Brain pericyte (primary cell): ENCODE measurements around the gene SAMM50.

ENCODE experiments used
- DNase-seq: peaks from one replicate; pipeline ENCODE4 v3.0.0-alpha.2; 2012; ENCODE audit warnings: low read depth, low spot score

The SAMM50 gene

GRCh38 chr22:44028091-44028490, 72.8 kb downstream of the SAMM50 start:
- DNase-seq: no peak

DNA sequence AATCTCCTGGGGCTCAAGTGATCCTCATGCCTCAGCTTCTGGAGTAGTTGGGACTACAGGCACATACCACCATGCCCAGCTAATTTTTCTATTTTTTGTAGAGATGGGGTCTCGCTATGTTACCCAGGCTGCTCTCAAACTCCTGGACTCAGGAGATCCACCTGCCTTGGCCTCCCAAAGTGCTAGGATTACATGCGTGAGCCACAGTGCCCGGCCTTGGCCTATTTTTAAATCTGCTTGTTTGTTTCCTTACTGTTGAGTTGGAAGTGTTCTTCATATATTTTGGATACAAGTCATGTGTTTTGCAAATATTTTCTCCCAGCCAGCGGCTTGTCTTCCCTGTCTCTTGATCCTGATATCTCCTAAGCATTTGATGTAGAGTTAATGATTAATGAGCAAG, 73.8 kb downstream of the SAMM50 start:
- DNase-seq: no peak

GRCh38 chr22:44030051-44030701, 74.9 kb downstream of the SAMM50 start:
- DNase-seq: no peak

GRCh38 chr22:44030702-44031082, 75.5 kb downstream of the SAMM50 start:
- DNase-seq: no peak

DNA sequence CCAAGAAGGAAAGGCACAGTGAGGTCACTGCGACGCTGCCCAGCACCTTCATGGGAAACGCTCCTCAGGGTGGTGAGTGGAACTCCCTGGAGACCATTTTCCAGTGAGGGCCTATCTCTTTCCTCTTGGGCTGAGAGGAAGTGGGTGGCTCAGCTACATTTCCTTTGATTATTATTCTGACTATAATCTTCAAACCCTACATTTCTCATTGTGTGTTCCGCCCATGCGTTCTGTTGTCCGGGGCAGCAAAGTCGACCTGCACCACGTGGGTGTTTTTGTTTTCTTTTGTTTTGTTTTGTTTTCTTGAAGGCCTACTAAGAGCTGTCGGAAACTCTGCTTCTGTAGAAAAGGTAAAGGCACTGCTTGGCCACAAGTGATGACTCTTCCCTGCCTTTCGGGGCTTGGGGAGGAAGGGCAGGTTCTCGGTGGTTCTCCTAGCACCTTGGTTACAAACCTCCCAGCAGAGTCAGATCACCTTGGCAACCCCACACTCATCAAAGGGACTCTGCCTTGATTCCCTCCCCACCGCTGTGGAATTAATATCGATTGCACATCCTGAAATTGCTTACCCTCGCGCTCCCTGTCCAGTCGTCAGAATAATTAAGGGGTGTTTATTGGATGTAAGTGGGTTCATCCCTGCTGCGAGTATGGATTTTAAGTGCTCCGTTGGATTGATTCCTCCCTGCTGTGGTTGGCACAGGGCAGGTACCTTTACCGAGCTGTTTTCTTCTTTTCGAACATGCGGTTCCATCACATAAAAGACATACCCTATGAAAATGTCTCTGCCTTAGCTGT, 76.1 kb downstream of the SAMM50 start:
- no peak for DNase-seq

DNA sequence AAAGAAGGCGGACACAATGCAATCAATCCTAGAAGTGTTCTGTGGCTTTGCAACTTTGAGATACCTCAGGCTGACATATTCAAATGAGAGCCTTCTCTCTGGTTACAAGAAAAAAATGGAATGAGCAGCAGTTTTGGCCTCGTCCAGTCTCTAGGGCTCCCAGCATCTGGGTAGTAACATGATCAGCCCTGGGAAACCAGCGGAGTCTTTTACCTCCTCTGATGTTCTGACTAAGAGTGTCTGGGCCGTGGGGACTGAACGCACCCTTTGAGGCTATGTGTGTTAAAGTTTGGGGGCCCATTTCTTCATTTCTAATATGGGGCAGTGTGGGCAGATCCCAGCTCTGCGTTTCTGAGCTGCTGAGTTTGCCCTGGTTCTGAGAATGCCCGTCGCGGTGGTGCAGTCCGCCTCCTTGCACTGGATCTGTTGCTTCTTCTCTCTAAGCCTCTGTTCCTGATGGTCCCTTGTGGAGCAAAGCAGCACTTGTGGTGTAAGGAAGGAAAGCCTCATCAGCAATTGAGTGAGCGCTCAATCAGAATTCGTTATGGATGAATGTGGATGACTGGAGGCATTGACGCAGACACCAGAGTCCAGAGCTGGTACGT, 77.0 kb downstream of the SAMM50 start:
- no peak for DNase-seq

GRCh38 chr22:44033287-44033686, 78.0 kb downstream of the SAMM50 start:
- no peak for DNase-seq

DNA sequence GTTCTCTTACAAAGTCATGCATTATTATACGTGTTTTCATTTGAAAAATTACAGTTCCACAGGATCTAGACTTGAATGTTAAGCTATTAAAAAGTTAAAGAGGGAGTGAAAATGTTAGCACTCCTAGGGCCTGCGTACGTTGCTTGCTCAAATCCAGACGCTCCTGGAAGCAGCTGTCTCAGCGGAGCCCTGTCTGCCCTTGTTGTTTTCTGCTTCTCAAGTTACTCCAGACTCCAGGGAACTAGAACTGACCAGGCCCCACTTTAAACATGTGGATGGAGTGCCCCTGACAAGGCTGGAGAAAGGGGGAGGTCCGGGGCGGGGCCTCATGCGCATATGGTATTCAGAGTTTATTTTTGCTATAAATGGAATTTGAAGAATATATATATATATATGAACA, 78.5 kb downstream of the SAMM50 start:
- peak; percentile 47 for DNase-seq

- DNase-seq: peak; percentile 66
Measured at GRCh38 chr22:44037519-44038375, 82.5 kb downstream of the SAMM50 start.

DNA sequence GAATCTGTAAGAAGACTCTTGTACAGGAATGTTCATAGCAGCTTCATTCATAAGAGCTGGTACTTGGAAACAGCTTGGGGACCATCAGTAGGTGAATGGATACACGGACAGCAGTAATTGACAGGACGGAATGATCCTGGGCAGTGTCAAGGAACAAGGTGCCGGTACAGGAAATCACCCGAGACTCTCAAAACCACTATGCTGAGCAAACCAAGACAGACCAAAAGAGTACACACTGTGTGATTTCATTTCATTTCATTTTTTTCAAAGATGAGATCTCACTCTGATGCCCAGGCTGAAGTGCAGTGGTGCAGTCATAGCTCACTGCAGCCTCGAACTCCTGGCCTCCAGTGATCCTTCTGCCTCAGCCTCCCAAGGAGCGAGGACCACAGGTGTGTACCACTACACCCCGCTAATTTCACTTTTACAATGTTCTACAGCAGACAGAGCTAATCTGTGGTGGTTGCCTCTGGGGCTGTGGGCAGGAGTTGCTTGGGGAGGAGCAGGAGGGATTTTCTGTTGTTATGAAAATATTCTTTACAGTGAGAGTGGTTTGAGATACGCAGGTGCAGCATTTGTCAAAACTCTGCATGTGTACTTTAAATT, 84.4 kb downstream of the SAMM50 start:
- no peak for DNase-seq

DNA sequence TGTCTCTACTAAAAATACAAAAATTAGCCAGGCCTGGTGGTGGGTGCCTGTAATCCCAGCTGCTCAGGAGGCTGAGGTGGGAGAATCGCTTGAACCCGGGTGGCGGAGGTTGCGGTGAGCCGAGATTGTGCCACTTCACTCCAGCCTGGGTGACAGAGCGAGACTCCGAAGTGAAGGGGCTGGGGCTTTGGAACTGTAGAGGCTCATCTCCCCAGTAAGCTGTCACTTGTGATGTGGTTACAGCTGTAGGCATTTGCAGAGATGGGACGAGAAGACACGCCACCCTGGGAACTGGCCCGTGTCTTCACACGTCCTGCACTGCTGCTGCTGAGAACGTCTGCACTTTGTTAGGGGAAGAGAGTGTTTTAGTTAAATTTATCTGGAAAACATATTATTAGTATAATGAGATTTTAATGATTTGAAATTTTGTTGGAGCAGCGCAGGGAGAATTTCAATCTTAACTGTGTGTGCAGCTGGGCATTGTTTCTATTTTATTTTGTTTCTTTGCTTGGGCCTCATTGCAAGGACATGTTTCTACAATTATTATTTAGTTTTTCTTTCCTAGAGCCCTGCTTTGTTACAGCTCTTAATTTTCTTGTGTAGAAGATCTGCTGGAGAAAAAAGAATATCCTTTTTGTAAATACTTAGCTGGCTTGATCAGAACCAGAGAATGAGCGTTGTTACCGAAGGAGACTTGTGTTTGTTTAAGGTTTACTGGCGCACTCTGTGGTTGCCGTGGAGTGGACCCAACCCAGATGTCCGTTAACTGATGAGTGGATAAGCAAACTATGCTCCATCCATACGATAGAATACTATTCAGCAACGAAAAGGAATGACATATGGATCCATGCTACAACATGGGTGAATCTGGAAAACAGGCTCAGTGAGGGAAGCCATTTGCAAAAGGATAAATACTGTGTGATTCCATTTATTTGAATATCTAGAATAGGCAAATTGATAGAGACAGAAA, 87.3 kb downstream of the SAMM50 start:
- DNase-seq: no peak

DNA sequence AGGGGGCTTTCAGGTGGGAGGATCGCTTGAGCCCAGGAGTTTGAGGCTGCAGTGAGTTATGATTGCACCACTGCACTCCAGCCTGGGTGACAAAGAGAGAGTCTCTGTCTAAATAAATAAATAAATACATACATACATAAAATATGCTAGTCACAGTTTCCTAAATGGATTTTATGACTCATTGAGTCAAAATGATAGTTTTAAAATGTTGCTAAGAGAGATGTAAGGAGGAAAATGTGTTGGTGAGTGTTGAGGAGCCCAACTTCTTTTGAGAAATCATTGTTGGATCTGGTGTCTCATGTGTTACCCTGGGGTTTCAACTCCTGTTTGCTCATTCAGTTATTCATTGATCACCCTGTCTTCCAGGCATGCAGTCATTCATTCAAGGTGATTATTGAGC, 89.9 kb downstream of the SAMM50 start:
- no peak for DNase-seq
